ENCODE data around the gene PNLDC1.

The PNLDC1 gene, protein sequence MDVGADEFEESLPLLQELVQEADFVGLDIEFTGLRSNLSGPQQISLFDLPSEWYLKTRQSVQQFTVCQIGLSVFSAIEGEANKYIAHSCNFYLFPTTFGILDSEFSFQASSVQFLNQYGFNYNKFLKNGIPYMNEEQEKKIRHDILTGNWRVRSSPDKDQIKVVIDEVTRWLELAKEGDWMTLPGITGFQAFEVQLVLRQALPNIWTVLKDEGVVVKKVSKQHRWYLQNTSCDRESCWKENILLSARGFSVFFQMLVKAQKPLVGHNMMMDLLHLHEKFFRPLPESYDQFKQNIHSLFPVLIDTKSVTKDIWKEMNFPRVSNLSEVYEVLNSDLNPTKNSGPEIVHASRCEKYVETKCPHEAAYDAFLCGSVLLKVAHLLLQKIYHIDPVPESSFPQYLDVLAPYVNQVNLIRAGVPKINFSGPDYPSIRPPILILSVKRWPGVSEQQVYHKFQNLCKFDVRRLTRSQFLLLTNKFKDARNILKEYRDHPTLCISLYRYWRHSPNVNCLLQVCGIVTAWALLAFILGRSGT

GRCh38 chr6:159800141-159800865, at the start of gene PNLDC1:
Gene PNLDC1, plus strand, starts transcription at chr6:159800276. Its CDS starts 32 bp downstream, at chr6:159800308.
- peak in 1 of 10 donors; percentile 61 for DNase-seq
- intact Hi-C loops (cut with DNase I) = no loop called here

- intact Hi-C loops (cut with DNase I) = no loop called here
- no peak for DNase-seq
Measured at GRCh38 chr6:159751448-159751847, 48.6 kb upstream of the PNLDC1 start.

- intact Hi-C loops (cut with DNase I) = no loop called here
- no peak for DNase-seq
Measured at GRCh38 chr6:159753081-159753872, 46.8 kb upstream of the PNLDC1 start.

- intact Hi-C loops (cut with DNase I) = no loop called here
- DNase-seq = no peak
Measured at GRCh38 chr6:159754401-159754800, 45.7 kb upstream of the PNLDC1 start.

DNA sequence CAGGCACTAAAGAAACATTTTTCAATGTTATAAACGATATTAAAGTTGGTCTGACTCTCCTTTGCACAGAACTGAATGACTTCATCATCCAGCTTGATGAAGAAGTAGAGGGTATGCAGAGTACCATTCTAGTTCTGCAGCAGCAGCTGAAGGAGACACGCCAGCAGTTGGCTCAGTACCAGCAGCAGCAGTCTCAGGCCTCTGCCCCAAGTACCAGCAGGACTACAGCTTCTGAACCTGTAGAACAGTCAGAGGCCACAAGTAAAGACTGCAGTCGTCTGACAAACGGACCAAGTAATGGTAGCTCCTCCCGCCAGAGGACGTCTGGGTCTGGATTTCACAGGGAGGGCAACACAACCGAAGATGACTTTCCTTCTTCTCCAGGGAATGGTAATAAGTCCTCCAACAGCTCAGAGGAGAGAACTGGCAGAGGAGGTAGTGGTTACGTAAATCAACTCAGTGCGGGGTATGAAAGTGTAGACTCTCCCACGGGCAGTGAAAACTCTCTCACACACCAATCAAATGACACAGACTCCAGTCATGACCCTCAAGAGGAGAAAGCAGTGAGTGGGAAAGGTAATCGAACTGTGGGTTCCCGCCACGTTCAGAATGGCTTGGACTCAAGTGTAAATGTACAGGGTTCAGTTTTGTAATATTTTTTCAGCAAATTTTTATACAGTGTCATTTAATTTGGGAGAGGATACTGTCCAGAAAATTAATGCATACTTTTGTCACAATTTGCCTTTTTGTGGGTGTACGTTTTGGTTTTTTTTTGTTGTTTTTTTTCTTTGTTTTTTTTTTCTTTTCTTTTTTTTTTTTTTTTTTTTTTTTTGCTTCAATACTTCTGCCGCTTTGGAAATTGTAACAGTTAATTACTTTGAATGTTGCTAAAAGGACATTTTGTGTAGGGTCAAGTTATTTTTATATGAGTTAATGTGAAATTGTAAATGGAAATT, 44.8 kb upstream of the PNLDC1 start:
- peak in 6 of 10 donors; percentile 13 to 81 (median 29) for DNase-seq
- intact Hi-C loops (cut with DNase I) = no loop called here

GRCh38 chr6:159756508-159756907, 43.6 kb upstream of the PNLDC1 start:
- intact Hi-C loops (cut with DNase I) = no loop called here
- DNase-seq = no peak

DNA sequence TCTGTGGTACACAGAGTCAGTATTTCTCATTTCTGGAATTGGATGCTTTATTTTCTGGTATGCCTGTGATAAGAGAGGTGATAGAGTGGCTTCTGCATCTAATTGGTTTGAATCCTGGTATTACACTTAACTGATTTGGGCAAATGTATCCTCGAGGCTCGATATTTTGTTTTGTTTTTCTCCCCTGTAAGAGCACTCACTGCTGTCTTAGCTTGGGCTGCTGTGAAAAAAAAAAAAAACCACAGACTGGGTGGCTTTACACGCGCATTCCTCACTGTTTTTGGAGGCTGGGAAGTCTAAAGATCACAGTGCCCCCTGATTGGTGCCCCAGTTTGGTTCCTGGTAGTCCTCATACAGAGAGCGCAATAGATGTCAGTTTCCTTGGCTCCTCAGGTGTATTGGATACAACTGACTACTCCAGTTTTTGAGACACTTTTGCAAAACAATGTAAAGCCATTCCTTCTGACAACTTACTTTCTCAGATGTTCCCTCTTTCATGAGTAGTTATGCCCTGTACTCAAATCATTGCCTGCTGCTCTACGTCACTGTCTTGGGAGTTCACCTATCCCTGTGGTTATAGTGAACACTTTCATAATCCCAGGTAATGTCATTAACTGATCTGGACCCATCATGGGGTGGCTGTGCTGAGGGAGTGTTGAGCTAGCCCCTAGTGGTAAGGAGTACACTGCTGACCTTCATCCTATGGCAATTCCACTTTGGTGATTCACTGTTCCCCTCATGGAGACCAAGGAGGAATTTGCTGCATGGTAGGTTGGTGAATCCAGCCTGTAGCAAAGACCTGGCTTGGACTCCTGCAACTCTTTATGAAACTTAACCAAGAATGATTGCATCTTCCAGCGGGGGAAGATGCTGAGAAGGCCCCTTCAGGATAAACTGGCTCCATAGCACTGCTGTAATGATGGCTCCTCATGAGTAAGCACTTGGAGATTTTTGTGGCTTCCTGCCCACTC, 41.8 kb upstream of the PNLDC1 start:
- intact Hi-C loops (cut with DNase I) = no loop called here
- no peak for DNase-seq

GRCh38 chr6:159759645-159760044, 40.4 kb upstream of the PNLDC1 start:
- no peak for DNase-seq
- intact Hi-C loops (cut with DNase I) = loop anchor here (2.0 kb wide), 1 partner anchor 29 kb away; the partner anchor contains the start of gene TCP1

DNA sequence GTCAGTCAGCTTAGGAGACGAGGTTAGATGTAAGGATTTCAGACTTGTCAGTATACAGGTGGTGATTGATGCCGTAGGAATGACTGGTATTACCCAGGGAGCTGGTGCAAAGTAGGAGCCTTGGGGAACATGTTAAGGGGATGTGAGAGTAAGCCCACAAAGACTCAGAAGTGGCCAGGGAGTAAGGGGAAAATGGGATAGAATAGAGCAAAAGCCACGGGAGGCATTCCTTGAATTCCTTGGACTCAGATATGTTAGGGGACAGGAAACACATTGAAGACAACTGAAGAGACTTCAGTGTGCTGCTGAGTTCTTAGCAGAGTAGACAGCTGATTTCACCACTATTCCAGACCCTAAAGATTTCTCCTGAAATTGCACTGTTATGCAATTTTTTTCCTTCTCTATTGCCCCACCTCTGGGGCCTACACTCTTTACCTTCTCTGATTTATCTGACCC, 39.4 kb upstream of the PNLDC1 start:
- DNase-seq = no peak
- intact Hi-C loops (cut with DNase I) = loop anchor here (1.0 to 2.0 kb wide), 2 partner anchors 28 to 33 kb away; partner anchors contain the start of genes TCP1 and WTAP

- intact Hi-C loops (cut with DNase I) = loop anchor here (1.0 to 2.0 kb wide), 2 partner anchors 28 to 34 kb away; partner anchors contain the start of genes TCP1 and WTAP
- DNase-seq = peak in 8 of 10 donors; percentile 8 to 83 (median 22)
Measured at GRCh38 chr6:159761129-159761872, 38.8 kb upstream of the PNLDC1 start.

- intact Hi-C loops (cut with DNase I) = loop anchor here (1.0 to 2.0 kb wide), 3 partner anchors 27 to 69 kb away; partner anchors contain the start of genes SOD2, TCP1 and WTAP
- peak; percentile 97 to 100 (median 99) for DNase-seq
Measured at GRCh38 chr6:159761873-159762680, 38.0 kb upstream of the PNLDC1 start, which contains the start of gene ACAT2. Gene ACAT2, plus strand, starts transcription at chr6:159762045. Its CDS starts 43 bp downstream, at chr6:159762088.

- intact Hi-C loops (cut with DNase I) = loop anchor here (2.0 kb wide), 1 partner anchor 70 kb away; the partner anchor contains the start of gene SOD2
- peak in 3 of 10 donors; percentile 18 to 81 (median 19) for DNase-seq
Measured at GRCh38 chr6:159762681-159763293, 37.3 kb upstream of the PNLDC1 start.

DNA sequence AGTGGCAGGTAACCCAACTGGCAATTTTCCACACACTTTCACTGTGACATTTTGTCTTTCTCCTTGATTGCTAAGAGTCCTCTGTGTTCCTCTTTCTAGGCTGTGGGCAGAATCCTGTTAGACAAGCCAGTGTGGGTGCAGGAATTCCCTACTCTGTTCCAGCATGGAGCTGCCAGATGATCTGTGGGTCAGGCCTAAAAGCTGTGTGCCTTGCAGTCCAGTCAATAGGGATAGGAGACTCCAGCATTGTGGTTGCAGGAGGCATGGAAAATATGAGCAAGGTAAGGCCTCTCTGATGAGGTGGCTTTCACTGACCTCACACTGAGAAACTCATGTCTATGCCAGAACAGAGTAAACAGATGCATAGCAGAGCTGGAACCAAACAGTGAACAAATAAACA, 33.2 kb upstream of the PNLDC1 start:
- intact Hi-C loops (cut with DNase I) = no loop called here
- DNase-seq = no peak

DNA sequence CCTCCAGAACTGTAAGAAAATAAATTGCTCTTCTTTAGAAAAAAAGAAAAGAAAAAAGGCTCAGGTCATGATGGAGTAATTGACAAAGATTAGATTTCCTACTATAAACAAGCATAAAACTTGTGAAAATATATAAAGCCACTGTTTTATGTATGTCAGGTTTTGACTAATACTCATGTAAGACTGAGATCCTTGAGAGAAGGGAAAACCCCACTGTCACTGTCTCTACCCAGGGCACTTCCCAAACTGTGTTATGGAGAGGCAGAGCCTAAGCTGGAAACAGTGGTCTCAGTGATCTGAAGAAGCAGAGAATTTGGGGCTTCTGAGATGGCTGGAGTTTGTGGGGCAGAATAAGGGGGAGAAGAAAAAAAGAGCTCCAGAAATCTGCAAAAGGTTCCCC, 30.6 kb upstream of the PNLDC1 start:
- intact Hi-C loops (cut with DNase I) = no loop called here
- DNase-seq = no peak

- intact Hi-C loops (cut with DNase I) = no loop called here
- DNase-seq = no peak
Measured at GRCh38 chr6:159772196-159772595, 27.9 kb upstream of the PNLDC1 start.

Data from posterior cingulate gyrus (tissue), 11 donors.